Adrenal gland (tissue), 12 donors: ENCODE data around the gene PLS1. TPM values are rescaled to one million over a fixed set of nuclear protein-coding genes. Genes with fewer than 3 reads are reported as not detected.
"Not testable (repeated sequence)": the region's sequence is repeated elsewhere in the genome, so short reads cannot be mapped to it uniquely, and the experiment has no call there.

Experiments used
- DNase-seq, 7 donors: peaks; one replicate each; pipeline ENCODE4 v3.0.0-alpha.2; 2019 to 2020
- H3K27ac ChIP-seq, 5 donors: fragments of 200-600 bp; sonication (generic) in 4 of 5; 1 replicate in 3 of 5; 2 replicates in 2 of 5; pipeline versions ENCODE4 v1.5.1 to v1.8.0; 2016 to 2020; ENCODE audit warnings: mild to moderate bottlenecking in 1 of 5
- H3K27me3 ChIP-seq: fragments of 200-600 bp; 2 replicates; pipeline ENCODE4 v1.8.0; 2021
- H3K36me3 ChIP-seq, 2 donors: fragments of 200-600 bp; replicated peaks in 1 of 2; 1 replicate in 1 of 2; 2 replicates in 1 of 2; pipeline versions ENCODE4 v1.5.1 to v1.8.0; 2018 to 2022
- H3K4me1 ChIP-seq, 2 donors: fragments of 200-600 bp; replicated peaks in 1 of 2; 1 replicate in 1 of 2; 2 replicates in 1 of 2; pipeline versions ENCODE4 v1.5.1 to v1.8.0; 2018 to 2021
- H3K4me3 ChIP-seq, 4 donors: fragments of 200-600 bp; sonication (generic) in 3 of 4; one replicate each; pipeline ENCODE4 v1.5.1; 2016 to 2018
- H3K9me3 ChIP-seq, 3 donors: fragments of 200-600 bp; sonication (generic) in 1 of 3; replicated peaks in 1 of 3; 1 replicate in 2 of 3; 2 replicates in 1 of 3; pipeline versions ENCODE4 v1.5.1 to v1.8.0; 2016 to 2021
- POLR2A ChIP-seq, 2 donors: fragments of 450-650 bp; IDR thresholded peaks; one replicate each; pipeline ENCODE4 v1.6.1; 2017; ENCODE audit warnings: antibody characterized with exemption in 2 of 2, mild to moderate bottlenecking in 2 of 2, moderate library complexity in 1 of 2
- WGBS, 4 donors: extraction: QIAGEN DNeasy Blood & Tissue Kit in 2 of 4; methylation state at CpG; one replicate each; pipeline versions ENCODE4 v1.1.5 to v1.1.7; 2013 to 2017; 5-methylcytosine and 5-hydroxymethylcytosine counted together
- intact Hi-C, 2 donors: fragments of 100-400 bp; cut with DNase I; formaldehyde crosslinking; loops; one replicate each; pipeline versions ENCODE4 v1.14.1 to v1.15.0; 2022 to 2023
- polyA plus RNA-seq, 3 donors: library from polyadenylated mRNA; stranded (reverse); fragments of 200-250 nt in 2 of 3; fragments of 350-450 nt in 1 of 3; fragmentation: Illumina TruSeq in 1 of 3; extraction: RNeasy Lipid Tissue Mini Kit (QIAGEN cat#74804) in 1 of 3; gene quantifications; one replicate each; pipeline ENCODE4 v1.2.3, GENCODE V29; 2013 to 2014
- total RNA-seq, 9 donors: library from RNA; depleted of rRNA in 4 of 9; stranded (reverse); fragments of >200 nt in 4 of 9; fragments of 120-200 nt in 1 of 9; fragmentation: NEBNext Ultra II Directional in 1 of 9; extraction: Animal tissue kit (Norgen Biotek cat#: 25700) in 1 of 9; gene quantifications; one replicate each; pipeline versions ENCODE4 v1.1.0 to v1.2.4, GENCODE V29; 2013 to 2023
- TF ChIP-seq, protein P1 (sequence below), 6 experiments: fragments of 450-650 bp in 4 of 6; fragments of 200-600 bp in 2 of 6; sonication (generic) in 1 of 6; IDR thresholded peaks; 1 replicate in 5 of 6; 2 replicates in 1 of 6; pipeline versions ENCODE4 v1.5.1 to v1.8.0; 2016 to 2021; ENCODE audit warnings: antibody characterized with exemption in 6 of 6, mild to moderate bottlenecking in 2 of 6, moderate library complexity in 1 of 6
- donor health status: healthy with polysubstance abuse.
- donor health status: Bipolar disorder and iron deficiency.
- donor health status: DM: yes; HTN: yes; CAD: no.
- donor health status: DM: no; HTN: no; CAD: no.
- donor health status: DM: no; HTN: no; CAD: no.
- donor health status: DM: yes; HTN: yes; CAD: no.

PLS1 gene
- total and polyA plus RNA-seq, 12 donors = 0.74 to 12.9 (median 7.9) TPM

DNA sequence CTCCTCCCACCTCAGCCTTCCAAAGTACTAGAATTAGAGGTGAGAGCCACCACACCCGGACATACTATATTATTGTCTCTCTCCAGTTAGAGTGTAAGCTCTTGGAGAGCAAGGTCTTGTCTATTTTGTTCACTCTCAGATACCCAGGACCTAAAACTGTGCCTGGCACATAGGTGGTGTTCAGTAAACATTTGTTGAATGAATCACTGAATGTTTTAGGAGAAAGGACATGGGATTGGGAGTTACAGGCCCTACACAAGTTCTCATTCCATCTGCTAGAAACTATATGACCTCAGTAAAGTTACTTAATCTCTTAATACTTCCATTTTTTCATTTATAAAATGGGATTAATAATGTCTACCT lies 16.2 kb upstream of the PLS1 start:
- 93 to 100% (median 95%) methylated on average over 1 of the region's 1 CpG for WGBS, 4 donors
- intact Hi-C loops = loop anchor here (10.0 kb wide), 2 partner anchors 245 to 415 kb away; no protein-coding TSS in a partner anchor

DNA sequence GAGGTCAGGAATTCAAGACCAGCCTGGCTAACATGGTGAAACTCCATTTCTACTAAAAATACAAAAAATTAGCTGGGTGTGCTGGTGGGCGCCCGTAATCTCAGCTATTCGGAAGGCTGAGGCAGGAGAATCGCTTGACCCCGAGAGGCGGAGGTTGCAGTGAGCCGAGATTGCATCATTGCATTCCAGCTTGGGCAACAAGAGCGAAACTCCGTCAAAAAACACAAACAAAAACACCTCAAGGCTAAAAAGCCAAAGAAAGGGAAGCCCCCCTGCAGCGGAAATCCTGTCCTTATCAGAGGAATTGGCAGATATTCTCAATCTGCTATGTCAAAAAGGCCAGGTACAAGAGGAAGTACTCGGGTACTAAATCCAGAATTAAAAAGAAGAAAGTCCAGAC lies 15.1 kb upstream of the PLS1 start:
- 70 to 83% (median 79%) methylated on average over 11 of the region's 11 CpGs for WGBS, 4 donors
- H3K36me3 ChIP-seq, DNase-seq, H3K27me3 ChIP-seq, H3K4me3 ChIP-seq, H3K9me3 ChIP-seq, H3K27ac ChIP-seq: not testable (repeated sequence)
- H3K4me1 ChIP-seq = peaks cover 18 to 22% of the 10 kb centered on the region in 2 donors
- intact Hi-C loops = loop anchor here (10.0 kb wide), 2 partner anchors 244 to 414 kb away; no protein-coding TSS in a partner anchor

More for the DNA sequence above, 16.2 kb upstream of the PLS1 start:
- H3K4me1 ChIP-seq = peaks cover 24 to 33% of the 10 kb centered on the region in 2 donors
- H3K36me3 ChIP-seq = no peaks in the 10 kb centered on the region
- H3K27me3 ChIP-seq = no peaks in the 10 kb centered on the region
- H3K9me3 ChIP-seq = no peaks in the 10 kb centered on the region
- DNase-seq = no peak
- TF ChIP-seq POLR2A (IDR thresholded peaks at IDR 0.05) = no peak
- TF ChIP-seq, protein P1, sequence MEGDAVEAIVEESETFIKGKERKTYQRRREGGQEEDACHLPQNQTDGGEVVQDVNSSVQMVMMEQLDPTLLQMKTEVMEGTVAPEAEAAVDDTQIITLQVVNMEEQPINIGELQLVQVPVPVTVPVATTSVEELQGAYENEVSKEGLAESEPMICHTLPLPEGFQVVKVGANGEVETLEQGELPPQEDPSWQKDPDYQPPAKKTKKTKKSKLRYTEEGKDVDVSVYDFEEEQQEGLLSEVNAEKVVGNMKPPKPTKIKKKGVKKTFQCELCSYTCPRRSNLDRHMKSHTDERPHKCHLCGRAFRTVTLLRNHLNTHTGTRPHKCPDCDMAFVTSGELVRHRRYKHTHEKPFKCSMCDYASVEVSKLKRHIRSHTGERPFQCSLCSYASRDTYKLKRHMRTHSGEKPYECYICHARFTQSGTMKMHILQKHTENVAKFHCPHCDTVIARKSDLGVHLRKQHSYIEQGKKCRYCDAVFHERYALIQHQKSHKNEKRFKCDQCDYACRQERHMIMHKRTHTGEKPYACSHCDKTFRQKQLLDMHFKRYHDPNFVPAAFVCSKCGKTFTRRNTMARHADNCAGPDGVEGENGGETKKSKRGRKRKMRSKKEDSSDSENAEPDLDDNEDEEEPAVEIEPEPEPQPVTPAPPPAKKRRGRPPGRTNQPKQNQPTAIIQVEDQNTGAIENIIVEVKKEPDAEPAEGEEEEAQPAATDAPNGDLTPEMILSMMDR (IDR thresholded peaks at IDR 0.05) = no peak
- H3K27ac ChIP-seq = no peak overlapping the region
- no peak overlapping the region for H3K4me3 ChIP-seq

DNA sequence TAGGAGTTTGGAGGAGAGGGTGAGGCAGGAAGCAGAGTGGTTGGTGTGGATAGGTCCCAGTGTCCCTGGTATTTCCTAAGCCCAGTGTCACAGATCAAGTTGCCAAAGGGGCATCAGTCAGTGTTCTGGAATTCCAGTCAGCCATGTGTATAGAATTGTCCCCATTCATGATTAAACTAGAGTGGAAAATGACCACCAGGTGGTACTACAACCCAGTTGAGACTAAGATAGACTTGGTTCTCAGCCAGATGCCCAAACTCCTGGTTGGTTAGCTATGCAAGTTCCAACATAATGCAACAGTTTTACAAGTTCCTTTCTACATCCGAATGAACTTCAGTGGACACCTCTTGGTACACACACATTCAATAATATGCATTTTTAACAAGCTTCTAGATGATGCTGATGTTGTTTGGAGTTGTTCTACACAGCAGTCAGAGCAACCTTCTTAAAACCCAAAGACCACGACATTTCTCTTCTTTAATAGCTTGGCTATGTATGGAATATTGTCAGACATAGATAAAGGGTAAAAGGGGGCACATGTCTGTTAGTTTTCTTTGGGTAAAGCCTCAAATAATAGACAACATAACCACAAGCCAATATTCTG lies 9.3 kb upstream of the PLS1 start:
- Histone ChIP-seq H3K4me3 (no peak overlapping the region), H3K36me3 (no peaks in the 10 kb centered on the region), H3K27ac (no peak overlapping the region), H3K9me3 (no peaks in the 10 kb centered on the region), H3K27me3 (no peaks in the 10 kb centered on the region), H3K4me1 (no peaks in the 10 kb centered on the region)
- TF ChIP-seq, protein P1 (IDR thresholded peaks at IDR 0.05) = peak; percentile 38 to 72 (median 67)
- no peak for TF ChIP-seq POLR2A (IDR thresholded peaks at IDR 0.05)
- WGBS, 4 donors = 47 to 53% (median 51%) methylated on average over 2 of the region's 2 CpGs
- DNase-seq = peak in 6 of 7 donors; percentile 25 to 65 (median 42)
- intact Hi-C loops = loop anchor here (5.0 to 10.0 kb wide), 3 partner anchors 238 to 408 kb away; no protein-coding TSS in a partner anchor

DNA sequence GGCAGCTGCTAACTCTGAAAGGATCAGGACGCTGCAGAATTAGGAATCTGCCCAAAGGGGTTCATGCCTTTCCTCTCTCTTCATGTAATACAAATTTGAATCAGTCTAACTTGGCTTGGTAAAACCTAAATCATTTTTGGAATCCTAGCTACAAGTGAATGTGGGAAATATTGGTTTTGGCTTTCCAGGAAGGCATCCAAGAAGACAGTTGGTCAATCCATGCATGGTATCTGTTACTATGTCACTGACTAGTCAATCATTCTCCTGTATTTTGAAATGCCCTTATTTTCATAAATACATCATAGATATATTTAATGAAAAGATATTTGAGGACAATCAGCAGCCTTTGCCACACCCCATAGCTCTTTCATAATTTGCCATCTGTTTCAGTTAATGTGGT lies 7.5 kb upstream of the PLS1 start:
- Histone ChIP-seq H3K4me3 (no peak overlapping the region), H3K27ac (no peak overlapping the region), H3K9me3 (no peaks in the 10 kb centered on the region), H3K4me1 (no peaks in the 10 kb centered on the region), H3K27me3 (no peaks in the 10 kb centered on the region), H3K36me3 (no peaks in the 10 kb centered on the region)
- intact Hi-C loops = loop anchor here (5.0 to 10.0 kb wide), 3 partner anchors 236 to 406 kb away; no protein-coding TSS in a partner anchor
- DNase-seq = no peak
- WGBS, 4 donors = 83 to 100% (median 89%) methylated on average over 1 of the region's 1 CpG
- TF ChIP-seq, protein P1 (IDR thresholded peaks at IDR 0.05) = no peak
- TF ChIP-seq POLR2A (IDR thresholded peaks at IDR 0.05) = no peak

DNA sequence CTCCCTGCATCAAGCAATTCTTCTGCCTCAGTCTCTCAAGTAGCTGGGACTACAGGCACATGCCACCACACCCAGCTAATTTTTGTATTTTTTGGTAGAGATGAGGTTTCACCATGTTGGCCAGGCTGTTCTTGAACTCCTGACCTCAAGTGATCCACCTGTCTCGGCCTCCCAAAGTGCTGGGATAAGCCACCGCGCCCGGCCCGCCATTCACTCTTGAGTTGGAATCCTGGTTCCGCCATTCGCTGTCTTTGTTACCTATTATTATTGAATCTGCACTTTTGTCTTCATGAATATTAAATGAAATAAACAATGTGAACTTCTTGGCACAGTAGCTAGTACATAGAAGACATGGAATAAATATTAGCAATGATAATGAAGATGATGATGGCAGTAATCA lies 3.9 kb upstream of the PLS1 start:
- 92 to 99% (median 95%) methylated on average over 7 of the region's 7 CpGs for WGBS, 4 donors

More for the DNA sequence above, 3.9 kb upstream of the PLS1 start:
- DNase-seq, H3K27ac ChIP-seq, H3K4me1 ChIP-seq, H3K4me3 ChIP-seq, intact Hi-C loops, H3K36me3 ChIP-seq, H3K9me3 ChIP-seq, H3K27me3 ChIP-seq: not testable (repeated sequence)
